Osteoblast (primary cell): Measurements from ENCODE around the gene SLC30A1. TPM values are rescaled to one million over a fixed set of nuclear protein-coding genes. Genes with fewer than 3 reads are reported as not detected.

Experiments used
- DNase-seq: peaks from one replicate; pipeline ENCODE4 v3.0.0; 2011; ENCODE audit warnings: low spot score, mixed read lengths; ENCODE audit not compliant: insufficient read length; ENCODE audit errors: missing footprints
- H2AFZ ChIP-seq: 2 replicates; pipeline ENCODE4 v1.6.0; 2011; ENCODE audit warnings: mild to moderate bottlenecking, low read length
- H3K27ac ChIP-seq: 2 replicates; pipeline ENCODE4 v1.5.1; 2011; ENCODE audit warnings: mild to moderate bottlenecking, low read depth, low read length, moderate library complexity
- H3K27me3 ChIP-seq: 2 replicates; pipeline ENCODE4 v1.6.0; 2012; ENCODE audit warnings: mild to moderate bottlenecking, control low read depth, inconsistent platforms, low read length, moderate library complexity; ENCODE audit not compliant: insufficient read depth
- H3K36me3 ChIP-seq: 2 replicates; pipeline ENCODE4 v1.5.1; 2011; ENCODE audit warnings: mild to moderate bottlenecking, low read length, control low read depth, moderate library complexity; ENCODE audit not compliant: insufficient read depth
- H3K4me1 ChIP-seq: 2 replicates; pipeline ENCODE4 v1.5.1; 2011; ENCODE audit warnings: mild to moderate bottlenecking, low read length, control low read depth, moderate library complexity; ENCODE audit not compliant: insufficient read depth
- H3K4me2 ChIP-seq: 2 replicates; pipeline ENCODE4 v1.6.0; 2011; ENCODE audit warnings: mild to moderate bottlenecking, low read length; ENCODE audit not compliant: insufficient read depth
- H3K4me3 ChIP-seq: fragments of 200-600 bp; sonication (generic); 3 replicates; pipeline ENCODE4 v1.5.1; 2012; ENCODE audit warnings: mild to moderate bottlenecking, low read length, inconsistent platforms; ENCODE audit not compliant: insufficient read depth
- H3K79me2 ChIP-seq: 2 replicates; pipeline ENCODE4 v1.6.0; 2012; ENCODE audit warnings: mild to moderate bottlenecking, low read length, control low read depth, inconsistent platforms; ENCODE audit not compliant: insufficient read depth
- H3K9me3 ChIP-seq: 2 replicates; pipeline ENCODE4 v1.5.1; 2011; ENCODE audit warnings: low read depth, low read length, control low read depth
- H4K20me1 ChIP-seq: 2 replicates; pipeline ENCODE4 v1.6.0; 2012; ENCODE audit warnings: mild to moderate bottlenecking, low read length, control low read depth; ENCODE audit not compliant: insufficient read depth
- CTCF ChIP-seq: IDR thresholded peaks from 2 replicates; pipeline ENCODE4 v1.5.1; 2011; ENCODE audit warnings: mild to moderate bottlenecking, low read depth, low read length, moderate library complexity; ENCODE audit errors: extremely low read depth
- total RNA-seq: library from RNA; depleted of rRNA; stranded (reverse); fragments of >200 nt; gene quantifications from 2 replicates; pipeline ENCODE4 v1.2.3, GENCODE V29; 2012

The SLC30A1 gene
- total RNA-seq, 1 donor = 49.9 TPM

- no peak overlapping the region for H3K27ac ChIP-seq
- H4K20me1 ChIP-seq = no peaks in the 10 kb centered on the region
- H3K36me3 ChIP-seq = no peaks in the 10 kb centered on the region
- TF ChIP-seq CTCF = no peak
- no peaks in the 10 kb centered on the region for H3K27me3 ChIP-seq
- no peak overlapping the region for H2AFZ ChIP-seq
- H3K4me2 ChIP-seq = no peak overlapping the region
- H3K4me1 ChIP-seq = peaks cover 14% of the 10 kb centered on the region
- DNase-seq = no peak
- no peak overlapping the region for H3K4me3 ChIP-seq
- no peaks in the 10 kb centered on the region for H3K79me2 ChIP-seq
- H3K9me3 ChIP-seq = no peaks in the 10 kb centered on the region
These were observed 25.6 kb upstream of the SLC30A1 start for GRCh38 chr1:211604548-211604947.

GRCh38 chr1:211603713-211604112 is 24.8 kb upstream of the SLC30A1 start:
- peaks cover 10% of the 10 kb centered on the region for H3K4me1 ChIP-seq
- no peak overlapping the region for H3K27ac ChIP-seq
- H3K27me3 ChIP-seq = no peaks in the 10 kb centered on the region
- no peak for TF ChIP-seq CTCF
- no peaks in the 10 kb centered on the region for H3K79me2 ChIP-seq
- no peaks in the 10 kb centered on the region for H3K36me3 ChIP-seq
- H3K4me2 ChIP-seq = no peak overlapping the region
- no peak for DNase-seq
- peak overlapping the region; percentile 16 for H2AFZ ChIP-seq
- no peaks in the 10 kb centered on the region for H4K20me1 ChIP-seq
- H3K4me3 ChIP-seq = no peak overlapping the region
- no peaks in the 10 kb centered on the region for H3K9me3 ChIP-seq

- DNase-seq = no peak
- peaks cover 11% of the 10 kb centered on the region for H3K4me1 ChIP-seq
- peak overlapping the region; percentile 16 for H2AFZ ChIP-seq
- TF ChIP-seq CTCF = no peak
- no peaks in the 10 kb centered on the region for H3K27me3 ChIP-seq
- H3K36me3 ChIP-seq = no peaks in the 10 kb centered on the region
- H3K4me3 ChIP-seq = no peak overlapping the region
- H3K4me2 ChIP-seq = no peak overlapping the region
- no peaks in the 10 kb centered on the region for H3K79me2 ChIP-seq
- no peak overlapping the region for H3K27ac ChIP-seq
- no peaks in the 10 kb centered on the region for H3K9me3 ChIP-seq
- no peaks in the 10 kb centered on the region for H4K20me1 ChIP-seq
These were observed 24.3 kb upstream of the SLC30A1 start for GRCh38 chr1:211603191-211603701.

- Histone ChIP-seq H3K36me3 (no peaks in the 10 kb centered on the region), H2AFZ (no peak overlapping the region), H3K4me1 (peaks cover 22% of the 10 kb centered on the region), H3K4me2 (no peak overlapping the region), H4K20me1 (no peaks in the 10 kb centered on the region), H3K9me3 (no peaks in the 10 kb centered on the region), H3K4me3 (no peak overlapping the region), H3K79me2 (no peaks in the 10 kb centered on the region), H3K27me3 (no peaks in the 10 kb centered on the region), H3K27ac (no peak overlapping the region)
- DNase-seq = no peak
- TF ChIP-seq CTCF = no peak
These were observed 23.2 kb upstream of the SLC30A1 start for GRCh38 chr1:211601982-211602670.
